Mesenchymal stem cell (in vitro differentiated cells and primary cell): Measurements from ENCODE around the gene C9orf72. TPM values are rescaled to one million over a fixed set of nuclear protein-coding genes. Genes with fewer than 3 reads are reported as not detected.
A peak's percentile ranks its signal among the peaks of the same experiment; 100 is the strongest.

Experiments used
- DNase-seq: peaks from one replicate; pipeline ENCODE4 v3.0.0-alpha.2; 2013
- H2AFZ ChIP-seq: one replicate; pipeline ENCODE4 v1.6.1; 2013; ENCODE audit warnings: low read depth, mild to moderate bottlenecking, control low read depth, inconsistent platforms, low read length, moderate library complexity
- H2AK5ac ChIP-seq: 2 replicates; pipeline ENCODE4 v1.6.1; 2013; ENCODE audit warnings: low read length, moderate library complexity, mild to moderate bottlenecking, inconsistent platforms; ENCODE audit not compliant: severe bottlenecking
- H2BK120ac ChIP-seq: one replicate; pipeline ENCODE4 v1.6.1; 2013; ENCODE audit warnings: low read depth, mild to moderate bottlenecking, inconsistent platforms, low read length, moderate library complexity
- H2BK12ac ChIP-seq, 2 experiments: one replicate each; pipeline ENCODE4 v1.6.1; 2013; ENCODE audit warnings: inconsistent platforms in 2 of 2, low read length in 2 of 2, mild to moderate bottlenecking in 2 of 2, moderate library complexity in 2 of 2, control low read depth in 1 of 2
- H2BK15ac ChIP-seq: one replicate; pipeline ENCODE4 v1.6.1; 2013; ENCODE audit warnings: mild to moderate bottlenecking, low read depth, inconsistent platforms; ENCODE audit not compliant: poor library complexity, severe bottlenecking
- H2BK5ac ChIP-seq: 2 replicates; pipeline ENCODE4 v1.6.1; 2013; ENCODE audit warnings: low read depth, mild to moderate bottlenecking, low read length, control low read depth, inconsistent platforms; ENCODE audit not compliant: poor library complexity, severe bottlenecking
- H3K14ac ChIP-seq, 2 experiments: one replicate each; pipeline ENCODE4 v1.6.1; 2013; ENCODE audit warnings: inconsistent platforms in 2 of 2, low read length in 2 of 2, control low read depth in 1 of 2, mild to moderate bottlenecking in 1 of 2, moderate library complexity in 1 of 2
- H3K18ac ChIP-seq, 2 experiments: one replicate each; pipeline ENCODE4 v1.6.1; 2013; ENCODE audit warnings: inconsistent platforms in 2 of 2, low read length in 2 of 2, control low read depth in 1 of 2, low read depth in 1 of 2, mild to moderate bottlenecking in 1 of 2
- H3K23ac ChIP-seq, 2 experiments: one replicate each; pipeline ENCODE4 v1.6.1; 2013; ENCODE audit warnings: inconsistent platforms in 2 of 2, low read length in 2 of 2, mild to moderate bottlenecking in 2 of 2, moderate library complexity in 2 of 2, control low read depth in 1 of 2
- H3K27ac ChIP-seq: 2 replicates; pipeline ENCODE4 v1.5.1; 2013; ENCODE audit warnings: mild to moderate bottlenecking, moderate library complexity, low read length, control low read depth, inconsistent platforms; ENCODE audit not compliant: poor library complexity, severe bottlenecking
- H3K27me3 ChIP-seq, 2 experiments: 2 replicates each; pipeline versions ENCODE4 v1.6.1 to v1.7.0; 2013; ENCODE audit warnings: low read length in 2 of 2, mild to moderate bottlenecking in 2 of 2, moderate library complexity in 2 of 2, control low read depth in 1 of 2, inconsistent platforms in 1 of 2; ENCODE audit not compliant: control insufficient read depth in 1 of 2, insufficient read depth in 1 of 2
- H3K36me3 ChIP-seq, 2 experiments: 2 replicates each; pipeline versions ENCODE4 v1.6.1 to v1.7.0; 2013; ENCODE audit warnings: low read length in 2 of 2, control low read depth in 1 of 2, inconsistent platforms in 1 of 2, low read depth in 1 of 2, mild to moderate bottlenecking in 1 of 2; ENCODE audit not compliant: insufficient read depth in 2 of 2, control insufficient read depth in 1 of 2
- H3K4ac ChIP-seq, 2 experiments: one replicate each; pipeline ENCODE4 v1.6.1; 2013; ENCODE audit warnings: inconsistent platforms in 2 of 2, low read length in 2 of 2, mild to moderate bottlenecking in 2 of 2, moderate library complexity in 2 of 2, control low read depth in 1 of 2, low read depth in 1 of 2
- H3K4me1 ChIP-seq: 2 replicates; pipeline ENCODE4 v1.6.1; 2013; ENCODE audit warnings: low read depth, low read length, control low read depth; ENCODE audit not compliant: control insufficient read depth, insufficient read depth
- H3K4me2 ChIP-seq: 2 replicates; pipeline ENCODE4 v1.6.1; 2013; ENCODE audit warnings: low read length, mild to moderate bottlenecking, inconsistent platforms; ENCODE audit not compliant: poor library complexity, severe bottlenecking
- H3K4me3 ChIP-seq, 2 experiments: 2 replicates each; pipeline versions ENCODE4 v1.5.1 to v1.7.0; 2013; ENCODE audit warnings: low read length in 2 of 2, mild to moderate bottlenecking in 2 of 2, control low read depth in 1 of 2, low read depth in 1 of 2; ENCODE audit not compliant: insufficient read depth in 1 of 2
- H3K79me1 ChIP-seq: replicated peaks from 2 replicates; pipeline ENCODE4 v1.6.1; 2013; ENCODE audit warnings: mild to moderate bottlenecking, control low read depth, low read length, inconsistent platforms; ENCODE audit not compliant: poor library complexity, severe bottlenecking
- H3K9ac ChIP-seq: 2 replicates; pipeline ENCODE4 v1.7.0; 2013; ENCODE audit warnings: mild to moderate bottlenecking, low read length, moderate library complexity
- H3K9me3 ChIP-seq: 2 replicates; pipeline ENCODE4 v1.7.0; 2013; ENCODE audit warnings: mild to moderate bottlenecking, low read length; ENCODE audit not compliant: control insufficient read depth
- H4K8ac ChIP-seq: one replicate; pipeline ENCODE4 v1.6.1; 2013; ENCODE audit warnings: inconsistent platforms, mild to moderate bottlenecking, low read length, moderate library complexity
- H4K91ac ChIP-seq: one replicate; pipeline ENCODE4 v1.6.1; 2013; ENCODE audit warnings: mild to moderate bottlenecking, low read length, inconsistent platforms
- WGBS: methylation state at CpG from one replicate; pipeline ENCODE4 v1.1.7; 2013; ENCODE audit warnings: mixed read lengths; 5-methylcytosine and 5-hydroxymethylcytosine counted together
- polyA plus RNA-seq, 2 experiments: library from polyadenylated mRNA; stranded (reverse); fragments of 200-250 nt; gene quantifications; one replicate each; pipeline ENCODE4 v1.2.3, GENCODE V29; 2013

C9orf72 gene, protein sequence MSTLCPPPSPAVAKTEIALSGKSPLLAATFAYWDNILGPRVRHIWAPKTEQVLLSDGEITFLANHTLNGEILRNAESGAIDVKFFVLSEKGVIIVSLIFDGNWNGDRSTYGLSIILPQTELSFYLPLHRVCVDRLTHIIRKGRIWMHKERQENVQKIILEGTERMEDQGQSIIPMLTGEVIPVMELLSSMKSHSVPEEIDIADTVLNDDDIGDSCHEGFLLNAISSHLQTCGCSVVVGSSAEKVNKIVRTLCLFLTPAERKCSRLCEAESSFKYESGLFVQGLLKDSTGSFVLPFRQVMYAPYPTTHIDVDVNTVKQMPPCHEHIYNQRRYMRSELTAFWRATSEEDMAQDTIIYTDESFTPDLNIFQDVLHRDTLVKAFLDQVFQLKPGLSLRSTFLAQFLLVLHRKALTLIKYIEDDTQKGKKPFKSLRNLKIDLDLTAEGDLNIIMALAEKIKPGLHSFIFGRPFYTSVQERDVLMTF
- 7.2 TPM for polyA plus RNA-seq (2013, experiment 1 of 2)
- polyA plus RNA-seq (2013, experiment 2 of 2), result 7.1 TPM

DNA sequence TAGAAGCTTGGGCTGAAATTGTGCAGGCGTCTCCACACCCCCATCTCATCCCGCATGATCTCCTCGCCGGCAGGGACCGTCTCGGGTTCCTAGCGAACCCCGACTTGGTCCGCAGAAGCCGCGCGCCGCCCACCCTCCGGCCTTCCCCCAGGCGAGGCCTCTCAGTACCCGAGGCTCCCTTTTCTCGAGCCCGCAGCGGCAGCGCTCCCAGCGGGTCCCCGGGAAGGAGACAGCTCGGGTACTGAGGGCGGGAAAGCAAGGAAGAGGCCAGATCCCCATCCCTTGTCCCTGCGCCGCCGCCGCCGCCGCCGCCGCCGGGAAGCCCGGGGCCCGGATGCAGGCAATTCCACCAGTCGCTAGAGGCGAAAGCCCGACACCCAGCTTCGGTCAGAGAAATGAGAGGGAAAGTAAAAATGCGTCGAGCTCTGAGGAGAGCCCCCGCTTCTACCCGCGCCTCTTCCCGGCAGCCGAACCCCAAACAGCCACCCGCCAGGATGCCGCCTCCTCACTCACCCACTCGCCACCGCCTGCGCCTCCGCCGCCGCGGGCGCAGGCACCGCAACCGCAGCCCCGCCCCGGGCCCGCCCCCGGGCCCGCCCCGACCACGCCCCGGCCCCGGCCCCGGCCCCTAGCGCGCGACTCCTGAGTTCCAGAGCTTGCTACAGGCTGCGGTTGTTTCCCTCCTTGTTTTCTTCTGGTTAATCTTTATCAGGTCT lies at the start of gene C9orf72:
C9orf72 (minus strand) TSS at position 564 of the 716 bp plus-strand sequence. CDS start 6,361 bp downstream, outside the sequence.
- under 1% methylated on average over 41 of the region's 72 CpGs for WGBS
- peak within 1 kb of the TSS; percentile 70 for H3K4me2 ChIP-seq
- H3K9ac ChIP-seq, result peak within 1 kb of the TSS; percentile 92
- H3K79me1 ChIP-seq, result no peaks in the 10 kb centered on the region
- peaks cover 2% of the 10 kb centered on the region for H3K4me1 ChIP-seq
- DNase-seq, result peak; percentile 80
- H4K8ac ChIP-seq, result peak within 1 kb of the TSS; percentile 47
- H3K14ac ChIP-seq, result no peak within 1 kb of the TSS
- peak within 1 kb of the TSS; percentile 93 for H2BK15ac ChIP-seq
- no peak within 1 kb of the TSS for H2BK5ac ChIP-seq
- no peak within 1 kb of the TSS for H4K91ac ChIP-seq
- peaks cover 0 to 3% of the 10 kb centered on the region in 2 experiments for H3K27me3 ChIP-seq
- H3K4ac ChIP-seq, result peak within 1 kb of the TSS in 1 of 2 experiments; percentile 40
- H2BK120ac ChIP-seq, result peak within 1 kb of the TSS; percentile 67
- H3K23ac ChIP-seq, result peak within 1 kb of the TSS in 1 of 2 experiments; percentile 46
- peak within 1 kb of the TSS; percentile 55 for H3K27ac ChIP-seq
- peaks cover under 1% of the 10 kb centered on the region for H3K9me3 ChIP-seq
- H2AFZ ChIP-seq, result peak within 1 kb of the TSS; percentile 72
- peak within 1 kb of the TSS; percentile 56 to 84 for H3K4me3 ChIP-seq
- H3K36me3 ChIP-seq, result no peaks in the 10 kb centered on the region
- H2BK12ac ChIP-seq, result no peak within 1 kb of the TSS
- no peak within 1 kb of the TSS for H2AK5ac ChIP-seq
- H3K18ac ChIP-seq, result peak within 1 kb of the TSS; percentile 65 to 75

DNA sequence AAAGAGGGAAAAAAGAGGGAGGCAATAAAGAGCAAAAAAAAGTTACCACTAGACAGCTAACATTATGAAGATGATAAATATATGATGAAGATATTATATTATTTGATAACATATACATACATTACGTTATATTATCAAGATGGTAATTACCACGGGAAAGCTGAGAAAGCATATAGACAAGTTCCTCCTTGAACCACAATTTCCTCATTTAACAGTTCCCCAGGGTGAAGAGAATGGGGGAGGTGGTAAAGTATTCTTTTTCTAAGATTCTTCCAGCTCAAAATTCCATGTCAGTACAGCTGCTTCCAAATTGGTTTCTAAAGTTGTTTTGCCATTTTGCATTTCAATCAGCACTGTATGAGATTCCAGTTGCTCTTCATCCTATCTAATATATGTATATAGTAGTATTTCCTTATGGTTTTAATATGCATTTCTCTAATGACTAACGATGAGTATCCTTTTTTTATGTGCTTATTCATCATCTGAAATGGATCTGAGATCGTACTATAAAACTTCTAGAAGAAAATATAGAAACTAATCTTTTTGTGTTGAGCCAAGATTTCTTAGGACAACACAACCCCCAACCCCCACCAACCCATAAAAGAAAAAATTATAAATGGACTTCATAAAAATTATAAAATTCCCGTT lies 49.5 kb upstream of the C9orf72 start:
- DNase-seq, result no peak

DNA sequence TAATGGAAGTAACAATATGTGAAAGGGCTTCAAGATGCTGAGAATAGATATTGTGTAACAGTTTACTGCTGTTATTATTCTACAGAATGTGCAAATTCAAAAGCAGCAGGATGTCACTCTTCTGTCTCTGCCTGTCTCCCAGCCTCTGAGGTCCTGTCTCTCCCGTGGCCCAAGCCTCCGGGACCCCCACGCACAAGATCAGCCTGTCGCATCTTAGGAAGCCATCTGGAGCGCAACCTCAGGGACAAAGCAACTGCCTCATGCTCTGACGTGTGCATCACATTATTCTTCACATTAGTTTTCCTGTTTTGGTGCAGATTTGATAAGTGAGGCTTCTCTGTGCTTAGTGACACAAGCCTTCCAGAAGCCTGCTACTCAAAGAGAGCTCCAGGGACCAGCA lies 46.5 kb upstream of the C9orf72 start:
- no peak for DNase-seq
- no peak overlapping the region for H2AFZ ChIP-seq
- H3K18ac ChIP-seq, result no peak overlapping the region
- no peaks in the 10 kb centered on the region for H3K79me1 ChIP-seq
- H2BK15ac ChIP-seq, result no peak overlapping the region
- H3K4me3 ChIP-seq, result no peak overlapping the region
- H3K27ac ChIP-seq, result no peak overlapping the region
- no peak overlapping the region for H4K91ac ChIP-seq
- H4K8ac ChIP-seq, result no peak overlapping the region
- H3K27me3 ChIP-seq, result no peaks in the 10 kb centered on the region
- H2BK12ac ChIP-seq, result no peak overlapping the region
- H3K9me3 ChIP-seq, result no peaks in the 10 kb centered on the region
- no peak overlapping the region for H2BK5ac ChIP-seq
- H3K4ac ChIP-seq, result no peak overlapping the region
- WGBS, result 82% methylated on average over 5 of the region's 6 CpGs
- H3K4me1 ChIP-seq, result no peaks in the 10 kb centered on the region
- no peak overlapping the region for H3K9ac ChIP-seq
- H3K14ac ChIP-seq, result no peak overlapping the region
- H2BK120ac ChIP-seq, result no peak overlapping the region
- H3K23ac ChIP-seq, result no peak overlapping the region
- H2AK5ac ChIP-seq, result no peak overlapping the region
- H3K4me2 ChIP-seq, result no peak overlapping the region
- H3K36me3 ChIP-seq, result no peaks in the 10 kb centered on the region

More for the DNA sequence above, 49.5 kb upstream of the C9orf72 start:
- no peaks in the 10 kb centered on the region for H3K4me1 ChIP-seq
- H2BK5ac ChIP-seq, result no peak overlapping the region
- H3K27ac ChIP-seq, result no peak overlapping the region
- H3K23ac ChIP-seq, result no peak overlapping the region
- WGBS, result no CpG with 5 or more reads among the region's 5 CpGs
- H2BK120ac ChIP-seq, result no peak overlapping the region
- H4K91ac ChIP-seq, result no peak overlapping the region
- no peaks in the 10 kb centered on the region for H3K36me3 ChIP-seq
- no peak overlapping the region for H2BK12ac ChIP-seq
- H2BK15ac ChIP-seq, result no peak overlapping the region
- H4K8ac ChIP-seq, result no peak overlapping the region
- H3K4me3 ChIP-seq, result no peak overlapping the region
- H3K27me3 ChIP-seq, result no peaks in the 10 kb centered on the region
- H3K9ac ChIP-seq, result no peak overlapping the region
- no peak overlapping the region for H3K14ac ChIP-seq
- no peak overlapping the region for H3K4ac ChIP-seq
- H2AK5ac ChIP-seq, result no peak overlapping the region
- H3K4me2 ChIP-seq, result no peak overlapping the region
- no peak overlapping the region for H2AFZ ChIP-seq
- H3K18ac ChIP-seq, result no peak overlapping the region
- H3K9me3 ChIP-seq, result no peaks in the 10 kb centered on the region
- H3K79me1 ChIP-seq, result no peaks in the 10 kb centered on the region
